GM23338 (cell line): ENCODE data around the gene CNPY2.

ENCODE experiments used
- EZH2 ChIP-seq: fragments of 200-600 bp; sonication (generic); IDR thresholded peaks from one replicate; pipeline ENCODE4 v1.8.0; 2017; ENCODE audit warnings: antibody characterized with exemption, mild to moderate bottlenecking, low read depth; ENCODE audit not compliant: unreplicated experiment
- EZH2phosphoT487 ChIP-seq: fragments of 200-600 bp; sonication (generic); IDR thresholded peaks from one replicate; pipeline ENCODE4 v1.8.1; 2018; ENCODE audit warnings: antibody characterized with exemption; ENCODE audit not compliant: unreplicated experiment
- JUNB ChIP-seq: IDR thresholded peaks from one replicate; pipeline ENCODE4 v1.6.1; 2016; ENCODE audit warnings: antibody characterized with exemption; ENCODE audit not compliant: unreplicated experiment
- NANOG ChIP-seq: IDR thresholded peaks from 2 replicates; pipeline ENCODE4 v1.6.1; 2016; ENCODE audit warnings: antibody characterized with exemption, borderline replicate concordance
- POLR2AphosphoS5 ChIP-seq: IDR thresholded peaks from 2 replicates; pipeline ENCODE4 v1.6.1; 2016; ENCODE audit warnings: antibody characterized with exemption, low read depth
- ZNF114 ChIP-seq: fragments of 250-450 bp; sonication (Bioruptor Pico); IDR thresholded peaks from 2 replicates; pipeline ENCODE4 v1.5.0; 2020; ENCODE audit warnings: mild to moderate bottlenecking, moderate library complexity
- TF ChIP-seq, protein P1 (sequence below), 2 experiments: fragments of 200-600 bp in 1 of 2; sonication (generic) in 1 of 2; conservative IDR thresholded peaks; 2 replicates each; pipeline versions ENCODE4 v1.5.1 to v1.6.1; 2016 to 2017; ENCODE audit warnings: antibody characterized with exemption in 2 of 2, low read depth in 2 of 2, mild to moderate bottlenecking in 2 of 2, moderate library complexity in 1 of 2
- TF ChIP-seq, protein P2 (sequence below): IDR thresholded peaks from one replicate; pipeline ENCODE4 v1.6.1; 2018; ENCODE audit warnings: antibody characterized with exemption; ENCODE audit not compliant: unreplicated experiment
- TF ChIP-seq, protein P3 (sequence below): IDR thresholded peaks from 2 replicates; pipeline ENCODE4 v1.6.1; 2016; ENCODE audit warnings: antibody characterized with exemption

DNA sequence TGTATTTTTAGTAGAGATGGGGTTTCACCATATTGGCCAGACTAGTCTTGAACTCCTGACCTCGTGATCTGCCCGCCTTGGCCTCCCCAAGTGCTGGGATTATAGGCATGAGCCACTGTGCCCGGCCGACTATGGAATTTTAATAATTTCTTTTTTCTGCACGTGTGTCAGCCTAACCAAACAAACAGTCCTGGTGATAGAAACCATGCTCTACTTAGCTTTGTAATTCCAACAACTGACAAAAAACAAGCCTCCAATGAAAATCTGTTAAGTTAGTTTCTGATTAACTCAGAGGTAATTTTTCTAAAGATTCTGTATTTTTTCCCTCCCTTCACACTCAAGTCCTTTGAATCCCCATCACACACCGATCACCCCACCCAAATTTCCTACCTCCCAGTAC is 33.8 kb downstream of the CNPY2 start:
- TF ChIP-seq, protein P1, sequence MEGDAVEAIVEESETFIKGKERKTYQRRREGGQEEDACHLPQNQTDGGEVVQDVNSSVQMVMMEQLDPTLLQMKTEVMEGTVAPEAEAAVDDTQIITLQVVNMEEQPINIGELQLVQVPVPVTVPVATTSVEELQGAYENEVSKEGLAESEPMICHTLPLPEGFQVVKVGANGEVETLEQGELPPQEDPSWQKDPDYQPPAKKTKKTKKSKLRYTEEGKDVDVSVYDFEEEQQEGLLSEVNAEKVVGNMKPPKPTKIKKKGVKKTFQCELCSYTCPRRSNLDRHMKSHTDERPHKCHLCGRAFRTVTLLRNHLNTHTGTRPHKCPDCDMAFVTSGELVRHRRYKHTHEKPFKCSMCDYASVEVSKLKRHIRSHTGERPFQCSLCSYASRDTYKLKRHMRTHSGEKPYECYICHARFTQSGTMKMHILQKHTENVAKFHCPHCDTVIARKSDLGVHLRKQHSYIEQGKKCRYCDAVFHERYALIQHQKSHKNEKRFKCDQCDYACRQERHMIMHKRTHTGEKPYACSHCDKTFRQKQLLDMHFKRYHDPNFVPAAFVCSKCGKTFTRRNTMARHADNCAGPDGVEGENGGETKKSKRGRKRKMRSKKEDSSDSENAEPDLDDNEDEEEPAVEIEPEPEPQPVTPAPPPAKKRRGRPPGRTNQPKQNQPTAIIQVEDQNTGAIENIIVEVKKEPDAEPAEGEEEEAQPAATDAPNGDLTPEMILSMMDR (conservative IDR thresholded peaks at IDR 0.05; ENCODE audit: low read depth in 2 of 2) = no peak
- TF ChIP-seq POLR2AphosphoS5 = no peak
- no peak for TF ChIP-seq EZH2phosphoT487
- TF ChIP-seq, protein P2, sequence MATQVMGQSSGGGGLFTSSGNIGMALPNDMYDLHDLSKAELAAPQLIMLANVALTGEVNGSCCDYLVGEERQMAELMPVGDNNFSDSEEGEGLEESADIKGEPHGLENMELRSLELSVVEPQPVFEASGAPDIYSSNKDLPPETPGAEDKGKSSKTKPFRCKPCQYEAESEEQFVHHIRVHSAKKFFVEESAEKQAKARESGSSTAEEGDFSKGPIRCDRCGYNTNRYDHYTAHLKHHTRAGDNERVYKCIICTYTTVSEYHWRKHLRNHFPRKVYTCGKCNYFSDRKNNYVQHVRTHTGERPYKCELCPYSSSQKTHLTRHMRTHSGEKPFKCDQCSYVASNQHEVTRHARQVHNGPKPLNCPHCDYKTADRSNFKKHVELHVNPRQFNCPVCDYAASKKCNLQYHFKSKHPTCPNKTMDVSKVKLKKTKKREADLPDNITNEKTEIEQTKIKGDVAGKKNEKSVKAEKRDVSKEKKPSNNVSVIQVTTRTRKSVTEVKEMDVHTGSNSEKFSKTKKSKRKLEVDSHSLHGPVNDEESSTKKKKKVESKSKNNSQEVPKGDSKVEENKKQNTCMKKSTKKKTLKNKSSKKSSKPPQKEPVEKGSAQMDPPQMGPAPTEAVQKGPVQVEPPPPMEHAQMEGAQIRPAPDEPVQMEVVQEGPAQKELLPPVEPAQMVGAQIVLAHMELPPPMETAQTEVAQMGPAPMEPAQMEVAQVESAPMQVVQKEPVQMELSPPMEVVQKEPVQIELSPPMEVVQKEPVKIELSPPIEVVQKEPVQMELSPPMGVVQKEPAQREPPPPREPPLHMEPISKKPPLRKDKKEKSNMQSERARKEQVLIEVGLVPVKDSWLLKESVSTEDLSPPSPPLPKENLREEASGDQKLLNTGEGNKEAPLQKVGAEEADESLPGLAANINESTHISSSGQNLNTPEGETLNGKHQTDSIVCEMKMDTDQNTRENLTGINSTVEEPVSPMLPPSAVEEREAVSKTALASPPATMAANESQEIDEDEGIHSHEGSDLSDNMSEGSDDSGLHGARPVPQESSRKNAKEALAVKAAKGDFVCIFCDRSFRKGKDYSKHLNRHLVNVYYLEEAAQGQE = no peak
- TF ChIP-seq ZNF114 = no peak
- no peak for TF ChIP-seq EZH2
- TF ChIP-seq JUNB = no peak
- TF ChIP-seq, protein P3, sequence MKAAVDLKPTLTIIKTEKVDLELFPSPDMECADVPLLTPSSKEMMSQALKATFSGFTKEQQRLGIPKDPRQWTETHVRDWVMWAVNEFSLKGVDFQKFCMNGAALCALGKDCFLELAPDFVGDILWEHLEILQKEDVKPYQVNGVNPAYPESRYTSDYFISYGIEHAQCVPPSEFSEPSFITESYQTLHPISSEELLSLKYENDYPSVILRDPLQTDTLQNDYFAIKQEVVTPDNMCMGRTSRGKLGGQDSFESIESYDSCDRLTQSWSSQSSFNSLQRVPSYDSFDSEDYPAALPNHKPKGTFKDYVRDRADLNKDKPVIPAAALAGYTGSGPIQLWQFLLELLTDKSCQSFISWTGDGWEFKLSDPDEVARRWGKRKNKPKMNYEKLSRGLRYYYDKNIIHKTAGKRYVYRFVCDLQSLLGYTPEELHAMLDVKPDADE = no peak
- no peak for TF ChIP-seq NANOG
